Endothelial cell (in vitro differentiated cells): ENCODE data around the gene KDSR. TPM values are rescaled to one million over a fixed set of nuclear protein-coding genes. Genes with fewer than 3 reads are reported as not detected.

Experiments used
- DNase-seq: peaks from one replicate; pipeline ENCODE4 v3.0.0; 2021; ENCODE audit warnings: low spot score
- H3K27ac Mint-ChIP-seq: one replicate; pipeline ENCODE4 v1.8.0; 2021; ENCODE audit warnings: mixed read lengths, inconsistent platforms; ENCODE audit not compliant: unreplicated experiment
- H3K27me3 Mint-ChIP-seq: one replicate; pipeline ENCODE4 v1.8.0; 2021; ENCODE audit warnings: mild to moderate bottlenecking, moderate library complexity, mixed read lengths, inconsistent platforms; ENCODE audit not compliant: unreplicated experiment
- H3K36me3 Mint-ChIP-seq: one replicate; pipeline ENCODE4 v1.8.0; 2021; ENCODE audit warnings: mild to moderate bottlenecking, low read depth, mixed read lengths, inconsistent platforms; ENCODE audit not compliant: unreplicated experiment
- H3K4me1 Mint-ChIP-seq: one replicate; pipeline ENCODE4 v1.8.0; 2021; ENCODE audit warnings: mild to moderate bottlenecking, mixed read lengths, inconsistent platforms; ENCODE audit not compliant: unreplicated experiment
- H3K4me3 Mint-ChIP-seq: one replicate; pipeline ENCODE4 v1.8.0; 2021; ENCODE audit warnings: mild to moderate bottlenecking, mixed read lengths, inconsistent platforms; ENCODE audit not compliant: unreplicated experiment
- H3K9me3 Mint-ChIP-seq: one replicate; pipeline ENCODE4 v1.8.0; 2021; ENCODE audit warnings: mixed read lengths, inconsistent platforms; ENCODE audit not compliant: unreplicated experiment
- total RNA-seq: library from RNA; stranded (reverse); fragmentation: NEBNext Ultra II Directional; extraction: Animal tissue kit (Norgen Biotek cat#: 25700); gene quantifications from one replicate; pipeline ENCODE4 v1.2.1, GENCODE V29; 2021; ENCODE audit not compliant: unreplicated experiment
- TF ChIP-seq, protein P1 (sequence below): fragments of 200-600 bp; sonication (generic); IDR thresholded peaks from one replicate; pipeline ENCODE4 v1.5.0; 2021; ENCODE audit warnings: antibody characterized with exemption; ENCODE audit not compliant: unreplicated experiment

The KDSR gene
- total RNA-seq, 1 donor from 2014 or later, result 23.9 TPM

GRCh38 chr18:63322206-63322605 lies 44.8 kb downstream of the KDSR start:
- H3K27ac Mint-ChIP-seq, result no peak overlapping the region
- no peak overlapping the region for H3K4me3 Mint-ChIP-seq
- H3K36me3 Mint-ChIP-seq, result peaks cover 12% of the 10 kb centered on the region
- H3K4me1 Mint-ChIP-seq, result peaks cover 30% of the 10 kb centered on the region
- peaks cover 16% of the 10 kb centered on the region for H3K27me3 Mint-ChIP-seq
- H3K9me3 Mint-ChIP-seq, result no peaks in the 10 kb centered on the region
- DNase-seq, result no peak
- TF ChIP-seq, protein P1, sequence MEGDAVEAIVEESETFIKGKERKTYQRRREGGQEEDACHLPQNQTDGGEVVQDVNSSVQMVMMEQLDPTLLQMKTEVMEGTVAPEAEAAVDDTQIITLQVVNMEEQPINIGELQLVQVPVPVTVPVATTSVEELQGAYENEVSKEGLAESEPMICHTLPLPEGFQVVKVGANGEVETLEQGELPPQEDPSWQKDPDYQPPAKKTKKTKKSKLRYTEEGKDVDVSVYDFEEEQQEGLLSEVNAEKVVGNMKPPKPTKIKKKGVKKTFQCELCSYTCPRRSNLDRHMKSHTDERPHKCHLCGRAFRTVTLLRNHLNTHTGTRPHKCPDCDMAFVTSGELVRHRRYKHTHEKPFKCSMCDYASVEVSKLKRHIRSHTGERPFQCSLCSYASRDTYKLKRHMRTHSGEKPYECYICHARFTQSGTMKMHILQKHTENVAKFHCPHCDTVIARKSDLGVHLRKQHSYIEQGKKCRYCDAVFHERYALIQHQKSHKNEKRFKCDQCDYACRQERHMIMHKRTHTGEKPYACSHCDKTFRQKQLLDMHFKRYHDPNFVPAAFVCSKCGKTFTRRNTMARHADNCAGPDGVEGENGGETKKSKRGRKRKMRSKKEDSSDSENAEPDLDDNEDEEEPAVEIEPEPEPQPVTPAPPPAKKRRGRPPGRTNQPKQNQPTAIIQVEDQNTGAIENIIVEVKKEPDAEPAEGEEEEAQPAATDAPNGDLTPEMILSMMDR, result no peak

- H3K27ac Mint-ChIP-seq, result peak overlapping the region; percentile 82
- H3K9me3 Mint-ChIP-seq, result no peaks in the 10 kb centered on the region
- H3K4me3 Mint-ChIP-seq, result peak overlapping the region; percentile 96
These were observed 45.7 kb downstream of the KDSR start for GRCh38 chr18:63321291-63321690.

DNA sequence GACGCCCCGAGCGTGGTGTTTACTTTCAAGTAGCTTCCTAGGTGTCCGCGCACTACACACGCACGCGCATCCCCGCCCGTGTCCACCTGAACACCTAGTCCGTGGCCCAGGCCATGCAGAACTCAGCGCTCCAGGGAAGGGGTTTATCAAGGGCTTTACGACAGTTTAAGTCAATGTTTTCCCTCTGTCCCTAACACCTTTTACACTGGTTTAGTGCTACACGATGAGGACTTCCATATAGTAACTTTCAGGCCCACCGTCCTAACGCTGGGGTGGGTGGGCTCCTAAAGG lies 46.1 kb downstream of the KDSR start:
- H3K4me3 Mint-ChIP-seq, result peak overlapping the region; percentile 96
- no peak for DNase-seq
- H3K4me1 Mint-ChIP-seq, result peaks cover 34% of the 10 kb centered on the region
- peak overlapping the region; percentile 75 for H3K27ac Mint-ChIP-seq
- peaks cover 17% of the 10 kb centered on the region for H3K27me3 Mint-ChIP-seq
- TF ChIP-seq, protein P1, result no peak
- H3K36me3 Mint-ChIP-seq, result peaks cover 12% of the 10 kb centered on the region
- H3K9me3 Mint-ChIP-seq, result no peaks in the 10 kb centered on the region

More at GRCh38 chr18:63321291-63321690, 45.7 kb downstream of the KDSR start:
- H3K27me3 Mint-ChIP-seq, result peaks cover 17% of the 10 kb centered on the region
- TF ChIP-seq, protein P1, result no peak
- H3K36me3 Mint-ChIP-seq, result peaks cover 12% of the 10 kb centered on the region
- DNase-seq, result no peak
- H3K4me1 Mint-ChIP-seq, result peaks cover 34% of the 10 kb centered on the region

- peak; percentile 66 for DNase-seq
- H3K36me3 Mint-ChIP-seq, result peaks cover 12% of the 10 kb centered on the region
- no peaks in the 10 kb centered on the region for H3K9me3 Mint-ChIP-seq
- H3K27ac Mint-ChIP-seq, result peak overlapping the region; percentile 75
- peaks cover 17% of the 10 kb centered on the region for H3K27me3 Mint-ChIP-seq
- TF ChIP-seq, protein P1, result no peak
- H3K4me1 Mint-ChIP-seq, result peaks cover 34% of the 10 kb centered on the region
- peak overlapping the region; percentile 96 for H3K4me3 Mint-ChIP-seq
These were observed 46.7 kb downstream of the KDSR start for GRCh38 chr18:63320123-63320974.

DNA sequence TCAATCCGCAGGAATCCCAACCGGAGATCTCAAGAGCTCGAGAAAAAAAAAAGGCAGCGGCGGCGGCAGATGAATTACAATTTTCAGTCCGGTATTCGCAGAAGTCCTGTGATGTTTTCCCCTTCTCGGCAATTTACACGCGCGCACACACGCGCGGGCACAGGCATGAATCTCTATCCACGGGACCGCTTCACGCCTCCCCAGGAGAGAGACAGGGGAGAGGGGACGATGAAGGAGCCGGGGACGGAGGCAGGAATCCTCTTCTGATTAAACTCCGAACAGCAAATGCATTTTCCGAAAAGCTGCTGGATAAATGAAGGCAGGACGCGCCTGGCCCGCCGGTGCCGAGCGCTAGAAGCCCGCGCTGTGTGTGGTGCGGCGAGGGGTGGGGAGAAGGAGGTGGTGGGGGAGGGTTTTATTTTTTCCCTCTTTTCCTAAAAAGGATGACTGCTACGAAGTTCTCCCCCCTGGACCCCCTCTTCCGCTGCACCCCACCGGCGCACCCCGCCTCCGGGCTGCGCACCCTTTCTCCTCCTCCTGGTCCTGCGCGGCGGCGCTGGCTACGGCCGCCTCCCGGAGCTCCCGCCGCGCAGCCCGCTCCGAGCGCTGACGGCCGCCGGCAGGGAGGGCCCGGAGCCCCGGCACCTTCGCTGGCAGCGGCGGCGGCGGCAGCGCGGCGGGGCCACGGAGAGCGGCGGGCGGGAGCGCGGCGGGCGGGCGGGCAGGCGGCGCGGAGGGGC lies 47.5 kb downstream of the KDSR start, which contains the start of gene BCL2:
Gene BCL2, minus strand, starts transcription at position 387 of the 740 bp plus-strand sequence.
- Mint-ChIP-seq H3K36me3 (peaks cover 12% of the 10 kb centered on the region), H3K27me3 (peaks cover 17% of the 10 kb centered on the region), H3K4me1 (peaks cover 34% of the 10 kb centered on the region), H3K27ac (peak within 1 kb of the TSS; percentile 86), H3K4me3 (peak within 1 kb of the TSS; percentile 97), H3K9me3 (no peaks in the 10 kb centered on the region)
- TF ChIP-seq, protein P1, result no peak
- peak; percentile 37 for DNase-seq
